ENCODE data around the gene PRKAG2.
A peak's percentile ranks its signal among the peaks of the same experiment; 100 is the strongest.

The PRKAG2 gene

DNA sequence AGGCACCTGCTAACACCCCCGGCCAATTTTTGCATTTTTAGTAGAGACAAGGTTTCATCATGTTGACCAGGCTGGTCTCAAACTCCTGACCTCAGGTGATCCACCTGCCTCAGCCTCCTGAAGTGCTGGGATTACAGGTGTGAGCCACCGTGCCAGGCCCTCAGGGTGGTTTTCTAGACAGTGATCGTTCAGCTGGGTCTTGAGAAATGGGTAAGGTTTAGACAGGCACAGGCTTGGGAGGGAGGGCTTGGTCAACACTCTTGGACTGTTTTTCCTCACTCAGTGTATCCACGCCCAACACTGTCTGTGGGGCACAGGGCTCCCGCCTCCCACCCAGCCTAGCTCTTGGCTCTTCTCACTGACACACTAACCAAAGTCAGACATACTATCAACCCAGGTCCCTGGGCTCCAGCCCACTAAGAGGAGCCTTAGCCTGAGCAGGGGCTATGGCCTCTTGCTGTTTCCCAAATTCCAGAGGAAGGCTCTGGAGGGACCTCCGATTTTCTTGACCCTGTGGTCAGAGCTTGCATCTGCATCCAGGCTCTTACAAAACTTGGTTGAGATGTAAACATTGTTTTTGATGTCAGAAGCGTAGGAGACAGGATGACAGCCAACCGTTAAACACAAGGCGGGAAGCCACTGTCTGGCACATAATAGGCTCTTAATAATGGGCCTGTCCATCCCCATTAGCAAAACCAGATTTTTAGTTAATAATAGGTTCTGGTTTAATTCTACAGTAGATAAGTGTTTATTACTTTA, 143.9 kb downstream of the PRKAG2 start:
- no peak overlapping the region for H3K4me3 ChIP-seq (ENCODE audit: low read depth, low read length)
- H2BK5ac ChIP-seq (ENCODE audit: low read depth, low read length, poor library complexity) = no peak overlapping the region
- no peak overlapping the region for H3K23ac ChIP-seq (ENCODE audit: low read length)
- H4K12ac ChIP-seq (ENCODE audit: low read depth, low read length) = no peak overlapping the region
- no peaks in the 10 kb centered on the region for H3K27me3 ChIP-seq (ENCODE audit: insufficient read depth, low read length)
- no peak overlapping the region for H3K4me2 ChIP-seq (ENCODE audit: low read length)
- H3K14ac ChIP-seq (ENCODE audit: low read length) = no peak overlapping the region
- no CpG with 5 or more reads among the region's 9 CpGs for WGBS (ENCODE audit: extremely low coverage, insufficient coverage, insufficient read length)
- H3K27ac ChIP-seq (ENCODE audit: low read depth, low read length) = no peak overlapping the region
- H2AK5ac ChIP-seq (ENCODE audit: low read length) = no peak overlapping the region
- H3K18ac ChIP-seq (ENCODE audit: low read length) = no peak overlapping the region
- no peaks in the 10 kb centered on the region for H3K36me3 ChIP-seq (ENCODE audit: control insufficient read depth in 1 of 2, insufficient read depth in 2 of 2, low read length in 2 of 2)
- H3K4me1 ChIP-seq (ENCODE audit: control insufficient read depth in 1 of 2, insufficient read depth in 2 of 2, low read length in 2 of 2) = peaks cover 3 to 18% of the 10 kb centered on the region in 2 experiments
- no peak overlapping the region for H2AFZ ChIP-seq (ENCODE audit: insufficient read depth, low read length, poor library complexity)
- H3K4ac ChIP-seq (ENCODE audit: low read depth, low read length) = no peak overlapping the region
- no peaks in the 10 kb centered on the region for H3K79me2 ChIP-seq (ENCODE audit: control insufficient read depth, insufficient read depth, low read length, poor library complexity)
- H4K8ac ChIP-seq (ENCODE audit: low read depth, low read length) = no peak overlapping the region
- H2BK12ac ChIP-seq (ENCODE audit: low read length) = no peak overlapping the region
- no peak overlapping the region for H4K91ac ChIP-seq (ENCODE audit: low read depth, low read length)
- peak in 1 of 2 donors; percentile 16 for DNase-seq
- no peaks in the 10 kb centered on the region for H3K9me3 ChIP-seq (ENCODE audit: insufficient read depth, low read depth, low read length)
- no peak overlapping the region for H2BK120ac ChIP-seq (ENCODE audit: insufficient read depth, low read length, poor library complexity)
- no peak overlapping the region for H3K9ac ChIP-seq (ENCODE audit: low read length)
- H3K79me1 ChIP-seq (ENCODE audit: low read length) = peaks cover 13% of the 10 kb centered on the region

DNA sequence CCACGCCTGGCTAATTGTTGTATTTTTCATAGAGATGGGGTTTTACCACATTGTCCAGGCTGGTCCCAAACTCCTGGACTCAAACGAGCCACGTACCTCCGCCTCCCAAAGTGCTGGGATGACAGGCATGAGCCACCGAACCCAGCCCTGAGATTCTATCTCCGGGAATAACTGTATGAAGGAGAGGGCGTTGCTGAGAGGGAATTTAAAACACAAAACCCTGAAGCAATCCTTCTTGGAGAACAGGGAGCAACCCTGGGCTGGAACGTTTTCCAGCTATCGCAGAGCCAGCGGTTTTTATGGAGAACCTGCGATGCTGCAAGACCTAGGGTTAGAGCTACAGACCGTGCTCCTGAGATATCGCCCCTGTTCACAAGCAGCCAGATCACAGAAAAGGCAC, 144.6 kb downstream of the PRKAG2 start:
- Histone ChIP-seq H2AK5ac (ENCODE audit: low read length) (no peak overlapping the region), H3K4me3 (ENCODE audit: low read depth, low read length) (no peak overlapping the region), H3K18ac (ENCODE audit: low read length) (no peak overlapping the region), H3K14ac (ENCODE audit: low read length) (no peak overlapping the region), H2BK120ac (ENCODE audit: insufficient read depth, low read length, poor library complexity) (no peak overlapping the region), H3K23ac (ENCODE audit: low read length) (no peak overlapping the region), H4K91ac (ENCODE audit: low read depth, low read length) (no peak overlapping the region), H3K79me1 (ENCODE audit: low read length) (peaks cover 16% of the 10 kb centered on the region), H2BK12ac (ENCODE audit: low read length) (no peak overlapping the region), H3K9me3 (ENCODE audit: insufficient read depth, low read depth, low read length) (no peaks in the 10 kb centered on the region), H3K27me3 (ENCODE audit: insufficient read depth, low read length) (no peaks in the 10 kb centered on the region), H4K8ac (ENCODE audit: low read depth, low read length) (no peak overlapping the region), H3K4me1 (ENCODE audit: control insufficient read depth in 1 of 2, insufficient read depth in 2 of 2, low read length in 2 of 2) (peaks cover 8 to 20% of the 10 kb centered on the region in 2 experiments), H2BK5ac (ENCODE audit: low read depth, low read length, poor library complexity) (no peak overlapping the region), H4K12ac (ENCODE audit: low read depth, low read length) (no peak overlapping the region), H3K9ac (ENCODE audit: low read length) (no peak overlapping the region), H3K79me2 (ENCODE audit: control insufficient read depth, insufficient read depth, low read length, poor library complexity) (peaks cover 1% of the 10 kb centered on the region), H3K4ac (ENCODE audit: low read depth, low read length) (no peak overlapping the region), H3K4me2 (ENCODE audit: low read length) (no peak overlapping the region), H3K36me3 (ENCODE audit: control insufficient read depth in 1 of 2, insufficient read depth in 2 of 2, low read length in 2 of 2) (no peaks in the 10 kb centered on the region), H3K27ac (ENCODE audit: low read depth, low read length) (no peak overlapping the region), H2AFZ (ENCODE audit: insufficient read depth, low read length, poor library complexity) (no peak overlapping the region)
- DNase-seq = peak; percentile 39 to 51
- WGBS (ENCODE audit: extremely low coverage, insufficient coverage, insufficient read length) = no CpG with 5 or more reads among the region's 13 CpGs

DNA sequence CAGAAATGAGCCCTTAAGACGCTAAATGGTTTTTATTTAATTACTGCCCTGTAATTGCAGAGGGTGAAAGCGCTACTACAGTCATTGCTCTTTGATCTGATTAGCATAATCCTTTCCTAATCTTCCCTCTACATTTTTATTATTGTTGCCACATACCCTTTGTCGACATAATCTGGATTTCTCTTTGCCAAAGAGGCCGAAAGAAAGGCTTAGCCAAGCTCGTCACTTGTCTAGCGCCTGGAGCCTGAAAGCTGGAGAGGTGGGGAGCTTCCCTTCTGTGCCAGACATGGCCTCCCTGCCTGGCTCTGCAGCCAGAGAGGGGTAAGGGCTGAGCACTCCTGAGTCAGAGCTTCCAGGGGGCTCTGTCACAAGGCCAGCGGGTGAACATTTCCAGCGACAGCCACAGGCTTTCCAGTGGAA, 145.9 kb downstream of the PRKAG2 start:
- WGBS (ENCODE audit: extremely low coverage, insufficient coverage, insufficient read length) = no CpG with 5 or more reads among the region's 8 CpGs
- no peak overlapping the region for H3K27ac ChIP-seq (ENCODE audit: low read depth, low read length)
- H3K79me2 ChIP-seq (ENCODE audit: control insufficient read depth, insufficient read depth, low read length, poor library complexity) = peaks cover 3% of the 10 kb centered on the region
- H3K4ac ChIP-seq (ENCODE audit: low read depth, low read length) = no peak overlapping the region
- no peak overlapping the region for H4K91ac ChIP-seq (ENCODE audit: low read depth, low read length)
- no peaks in the 10 kb centered on the region for H3K27me3 ChIP-seq (ENCODE audit: insufficient read depth, low read length)
- no peak overlapping the region for H2BK120ac ChIP-seq (ENCODE audit: insufficient read depth, low read length, poor library complexity)
- H3K36me3 ChIP-seq (ENCODE audit: control insufficient read depth in 1 of 2, insufficient read depth in 2 of 2, low read length in 2 of 2) = no peaks in the 10 kb centered on the region
- no peak overlapping the region for H4K8ac ChIP-seq (ENCODE audit: low read depth, low read length)
- no peak overlapping the region for H3K9ac ChIP-seq (ENCODE audit: low read length)
- H3K23ac ChIP-seq (ENCODE audit: low read length) = no peak overlapping the region
- H4K12ac ChIP-seq (ENCODE audit: low read depth, low read length) = no peak overlapping the region
- H2AK5ac ChIP-seq (ENCODE audit: low read length) = no peak overlapping the region
- H3K79me1 ChIP-seq (ENCODE audit: low read length) = peaks cover 19% of the 10 kb centered on the region
- DNase-seq = no peak
- no peak overlapping the region for H3K4me3 ChIP-seq (ENCODE audit: low read depth, low read length)
- peaks cover 10 to 28% of the 10 kb centered on the region in 2 experiments for H3K4me1 ChIP-seq (ENCODE audit: control insufficient read depth in 1 of 2, insufficient read depth in 2 of 2, low read length in 2 of 2)
- H3K4me2 ChIP-seq (ENCODE audit: low read length) = no peak overlapping the region
- no peak overlapping the region for H3K18ac ChIP-seq (ENCODE audit: low read length)
- H3K14ac ChIP-seq (ENCODE audit: low read length) = no peak overlapping the region
- H2BK5ac ChIP-seq (ENCODE audit: low read depth, low read length, poor library complexity) = no peak overlapping the region
- H2BK12ac ChIP-seq (ENCODE audit: low read length) = no peak overlapping the region
- H2AFZ ChIP-seq (ENCODE audit: insufficient read depth, low read length, poor library complexity) = no peak overlapping the region
- H3K9me3 ChIP-seq (ENCODE audit: insufficient read depth, low read depth, low read length) = no peaks in the 10 kb centered on the region

DNA sequence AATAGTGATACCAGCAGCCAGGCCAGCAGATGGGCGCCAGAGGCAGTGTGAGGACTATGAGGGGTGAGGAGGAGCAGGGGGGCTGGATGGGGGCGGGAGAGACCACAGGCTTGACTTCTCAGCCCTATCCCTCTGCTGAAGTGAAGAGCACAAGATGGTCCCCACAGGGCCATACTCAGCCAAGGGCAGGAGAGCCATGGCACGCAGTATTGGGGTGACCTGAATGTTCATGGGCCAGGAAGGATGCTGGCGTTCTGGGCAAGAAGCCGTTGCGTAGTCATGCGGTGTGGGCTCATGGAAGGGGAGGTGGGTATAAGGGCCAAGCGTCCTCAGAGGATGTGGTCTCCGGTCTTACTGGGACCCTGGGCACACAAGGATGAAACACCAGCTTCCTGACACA, 146.3 kb downstream of the PRKAG2 start:
- H3K18ac ChIP-seq (ENCODE audit: low read length) = no peak overlapping the region
- no peak overlapping the region for H2AFZ ChIP-seq (ENCODE audit: insufficient read depth, low read length, poor library complexity)
- H3K23ac ChIP-seq (ENCODE audit: low read length) = no peak overlapping the region
- H2BK120ac ChIP-seq (ENCODE audit: insufficient read depth, low read length, poor library complexity) = no peak overlapping the region
- peaks cover 3% of the 10 kb centered on the region for H3K79me2 ChIP-seq (ENCODE audit: control insufficient read depth, insufficient read depth, low read length, poor library complexity)
- no peak overlapping the region for H4K8ac ChIP-seq (ENCODE audit: low read depth, low read length)
- no peak overlapping the region for H3K27ac ChIP-seq (ENCODE audit: low read depth, low read length)
- no peak overlapping the region for H3K9ac ChIP-seq (ENCODE audit: low read length)
- no peak overlapping the region for H4K12ac ChIP-seq (ENCODE audit: low read depth, low read length)
- no peak overlapping the region for H2BK5ac ChIP-seq (ENCODE audit: low read depth, low read length, poor library complexity)
- H4K91ac ChIP-seq (ENCODE audit: low read depth, low read length) = no peak overlapping the region
- H3K9me3 ChIP-seq (ENCODE audit: insufficient read depth, low read depth, low read length) = no peaks in the 10 kb centered on the region
- H3K4me2 ChIP-seq (ENCODE audit: low read length) = no peak overlapping the region
- no peaks in the 10 kb centered on the region for H3K27me3 ChIP-seq (ENCODE audit: insufficient read depth, low read length)
- no CpG with 5 or more reads among the region's 9 CpGs for WGBS (ENCODE audit: extremely low coverage, insufficient coverage, insufficient read length)
- H2BK12ac ChIP-seq (ENCODE audit: low read length) = no peak overlapping the region
- H3K14ac ChIP-seq (ENCODE audit: low read length) = no peak overlapping the region
- peaks cover 10 to 23% of the 10 kb centered on the region in 2 experiments for H3K4me1 ChIP-seq (ENCODE audit: control insufficient read depth in 1 of 2, insufficient read depth in 2 of 2, low read length in 2 of 2)
- H3K4me3 ChIP-seq (ENCODE audit: low read depth, low read length) = no peak overlapping the region
- DNase-seq = no peak
- H3K79me1 ChIP-seq (ENCODE audit: low read length) = peaks cover 15% of the 10 kb centered on the region
- H3K36me3 ChIP-seq (ENCODE audit: control insufficient read depth in 1 of 2, insufficient read depth in 2 of 2, low read length in 2 of 2) = no peaks in the 10 kb centered on the region
- no peak overlapping the region for H3K4ac ChIP-seq (ENCODE audit: low read depth, low read length)
- no peak overlapping the region for H2AK5ac ChIP-seq (ENCODE audit: low read length)

All from trophoblast cell (in vitro differentiated cells and primary cell).